Nephron (organoid): ENCODE results near the gene IMMT.
A peak's percentile ranks its signal among the peaks of the same experiment; 100 is the strongest.
"Not testable (repeated sequence)": the region's sequence is repeated elsewhere in the genome, so short reads cannot be mapped to it uniquely, and the experiment has no call there.

Experiments
- H3K27ac Mint-ChIP-seq, 3 experiments: 2 replicates each; pipeline ENCODE4 v1.8.0; 2020; ENCODE audit warnings: mixed read lengths in 3 of 3, mild to moderate bottlenecking in 2 of 3, moderate library complexity in 1 of 3
- H3K27me3 Mint-ChIP-seq: 2 replicates; pipeline ENCODE4 v1.8.0; 2021; ENCODE audit warnings: low read depth, mild to moderate bottlenecking, moderate library complexity, mixed read lengths
- H3K36me3 Mint-ChIP-seq: 2 replicates; pipeline ENCODE4 v1.8.0; 2020; ENCODE audit warnings: low read depth, mixed read lengths
- H3K4me1 Mint-ChIP-seq: 2 replicates; pipeline ENCODE4 v1.8.0; 2020; ENCODE audit warnings: mixed read lengths
- H3K4me3 Mint-ChIP-seq, 3 experiments: 2 replicates each; pipeline ENCODE4 v1.8.0; 2020; ENCODE audit warnings: mild to moderate bottlenecking in 3 of 3, mixed read lengths in 3 of 3, moderate library complexity in 2 of 3
- H3K9me3 Mint-ChIP-seq: 2 replicates; pipeline ENCODE4 v1.8.0; 2020; ENCODE audit warnings: mixed read lengths
- CTCF ChIP-seq, 3 experiments: fragments of 200-600 bp; sonication (generic); IDR thresholded peaks; one replicate each; pipeline ENCODE4 v1.5.0; 2021; ENCODE audit warnings: antibody characterized with exemption in 3 of 3; ENCODE audit not compliant: unreplicated experiment in 3 of 3

Gene IMMT

GRCh38 chr2:86201671-86202335, 6.5 kb upstream of the IMMT start:
- Mint-ChIP-seq H3K4me1 (peaks cover 33% of the 10 kb centered on the region), H3K27ac (peak overlapping the region; percentile 40 to 43 (median 40)), H3K4me3 (peak overlapping the region; percentile 69 to 79 (median 74)), H3K27me3 (no peaks in the 10 kb centered on the region), H3K36me3 (peaks cover 4% of the 10 kb centered on the region), H3K9me3 (no peaks in the 10 kb centered on the region)
- TF ChIP-seq CTCF (IDR thresholded peaks at IDR 0.05; ENCODE audit: unreplicated experiment in 3 of 3): no peak

GRCh38 chr2:86200564-86200963, 5.3 kb upstream of the IMMT start:
- H3K9me3 Mint-ChIP-seq, H3K27me3 Mint-ChIP-seq, H3K36me3 Mint-ChIP-seq: not testable (repeated sequence)
- Mint-ChIP-seq H3K4me3 (peak overlapping the region; percentile 94 to 97 (median 96)), H3K27ac (peak overlapping the region; percentile 39 to 91 (median 70)), H3K4me1 (peaks cover 39% of the 10 kb centered on the region)

- Mint-ChIP-seq H3K4me1 (peaks cover 45% of the 10 kb centered on the region), H3K27me3 (peaks cover 4% of the 10 kb centered on the region), H3K4me3 (peak overlapping the region; percentile 94 to 97 (median 96)), H3K9me3 (no peaks in the 10 kb centered on the region), H3K27ac (peak overlapping the region; percentile 91 to 93 (median 92)), H3K36me3 (no peaks in the 10 kb centered on the region)
- TF ChIP-seq CTCF (IDR thresholded peaks at IDR 0.05; ENCODE audit: unreplicated experiment in 3 of 3): no peak
These were observed 4.5 kb upstream of the IMMT start for GRCh38 chr2:86199834-86200177.

GRCh38 chr2:86195808-86196387, 636 bp upstream of the IMMT start:
- Mint-ChIP-seq H3K27me3 (peaks cover 4% of the 10 kb centered on the region), H3K36me3 (no peaks in the 10 kb centered on the region), H3K4me1 (peaks cover 53% of the 10 kb centered on the region), H3K4me3 (peak overlapping the region; percentile 89 to 94 (median 91)), H3K27ac (peak overlapping the region; percentile 93 to 99 (median 99)), H3K9me3 (no peaks in the 10 kb centered on the region)
- no peak for TF ChIP-seq CTCF (IDR thresholded peaks at IDR 0.05; ENCODE audit: unreplicated experiment in 3 of 3)

GRCh38 chr2:86194751-86195054, 559 bp downstream of the IMMT start:
- peak overlapping the region; percentile 89 to 94 (median 91) for H3K4me3 Mint-ChIP-seq
- no peak for TF ChIP-seq CTCF (IDR thresholded peaks at IDR 0.05; ENCODE audit: unreplicated experiment in 3 of 3)
- H3K4me1 Mint-ChIP-seq: peaks cover 54% of the 10 kb centered on the region
- H3K36me3 Mint-ChIP-seq: peaks cover 5% of the 10 kb centered on the region
- H3K27me3 Mint-ChIP-seq: peaks cover 4% of the 10 kb centered on the region
- peak overlapping the region; percentile 93 to 99 (median 99) for H3K27ac Mint-ChIP-seq
- H3K9me3 Mint-ChIP-seq: no peaks in the 10 kb centered on the region

- no peak for TF ChIP-seq CTCF (IDR thresholded peaks at IDR 0.05; ENCODE audit: unreplicated experiment in 3 of 3)
- Mint-ChIP-seq H3K4me3 (peak overlapping the region; percentile 89 to 94 (median 91)), H3K27me3 (peaks cover 4% of the 10 kb centered on the region), H3K36me3 (peaks cover 5% of the 10 kb centered on the region), H3K27ac (peak overlapping the region; percentile 39 to 99 (median 93)), H3K4me1 (peaks cover 54% of the 10 kb centered on the region), H3K9me3 (no peaks in the 10 kb centered on the region)
These were observed 1.2 kb downstream of the IMMT start for GRCh38 chr2:86193901-86194567.
